ENCODE measurements around the gene MATR3.

DNA sequence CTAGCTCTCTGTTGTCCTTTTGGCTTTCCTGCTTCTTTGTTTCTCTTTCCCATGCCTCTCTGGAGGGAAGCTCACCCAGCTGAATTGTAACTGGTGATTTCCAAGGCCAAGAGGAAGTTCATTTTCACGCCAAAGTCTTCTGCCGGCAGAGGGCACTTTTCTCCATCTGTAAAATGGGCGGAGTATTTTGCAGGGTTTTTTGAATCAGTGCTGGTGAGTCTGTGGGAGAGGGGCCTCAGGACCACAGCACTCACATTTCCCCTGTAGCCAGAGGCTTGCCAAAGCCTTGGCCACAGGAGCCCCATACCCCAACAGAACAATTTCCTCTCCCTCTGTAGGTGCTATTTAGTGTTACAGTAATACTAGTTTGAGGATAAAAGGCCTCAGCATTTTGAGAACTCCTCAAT, 42.3 kb upstream of the MATR3 start:
- TF ChIP-seq BHLHE40 (IDR thresholded peaks at IDR 0.05; ENCODE audit: borderline replicate concordance), result no peak
- TF ChIP-seq SP1 (IDR thresholded peaks at IDR 0.05), result no peak
- no peak for TF ChIP-seq TARDBP (IDR thresholded peaks at IDR 0.05)
- TF ChIP-seq SUZ12 (IDR thresholded peaks at IDR 0.05), result no peak

All from HEK293T (cell line).